ENCODE data around the gene TSPAN16.
"Not testable (repeated sequence)": the region's sequence is repeated elsewhere in the genome, so short reads cannot be mapped to it uniquely, and the experiment has no call there.

DNA sequence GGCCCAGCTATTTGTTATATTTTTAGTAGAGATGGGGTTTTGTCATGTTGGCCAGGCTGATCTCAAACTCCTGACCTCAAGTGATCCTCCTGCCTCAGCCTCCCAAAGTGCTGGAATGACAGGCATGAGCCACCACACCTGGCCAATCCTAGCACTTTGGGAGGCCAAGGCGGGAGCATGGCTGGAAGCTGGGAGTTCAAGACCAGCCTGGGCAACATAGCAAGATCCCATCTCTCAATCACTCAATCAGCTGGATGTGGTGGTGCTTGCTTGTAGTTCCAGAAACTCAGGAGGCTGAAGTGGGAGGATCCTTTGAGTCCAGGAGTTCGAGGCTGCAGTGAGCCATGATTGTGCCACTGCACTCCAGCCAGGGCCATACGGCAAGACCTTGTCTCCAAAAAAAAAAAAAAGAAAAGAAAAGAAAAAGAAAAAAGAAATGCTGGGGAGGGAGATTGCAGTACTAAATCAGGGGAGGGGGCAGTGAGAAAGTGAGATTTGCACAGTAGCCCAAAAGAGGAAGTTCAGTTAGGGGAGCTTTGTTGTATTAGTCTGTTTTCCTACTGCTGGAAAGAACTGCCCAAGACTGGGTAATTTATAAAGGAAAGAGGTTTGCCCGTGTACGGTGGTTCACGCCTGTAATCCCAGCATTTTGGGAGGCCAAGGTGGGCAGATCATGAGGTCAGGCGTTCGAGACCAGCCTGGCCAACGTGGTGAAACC is 24.5 kb downstream of the TSPAN16 start:
- TF ChIP-seq POLR2AphosphoS5, POLR2A (IDR thresholded peaks at IDR 0.05): not testable (repeated sequence)
